ENCODE data around the gene SIRT5. TPM values are rescaled to one million over a fixed set of nuclear protein-coding genes. Genes with fewer than 3 reads are reported as not detected.

SIRT5 gene
- total RNA-seq, 1 experiment from 2014 or later: 14.3 TPM

GRCh38 chr6:13548500-13549210 lies 25.7 kb upstream of the SIRT5 start:
- no peaks in the 10 kb centered on the region; the same call in 1 of the 2 replicates for H3K27me3 Mint-ChIP-seq (ENCODE audit: low read depth)

More at GRCh38 chr6:13548500-13549210, 25.7 kb upstream of the SIRT5 start:
- H3K27me3 ChIP-seq (ENCODE audit: insufficient read depth, low read length): no peaks in the 10 kb centered on the region
- no peak overlapping the region for H4K5ac ChIP-seq (ENCODE audit: insufficient read length, low read depth, low read length)
- no peaks in the 10 kb centered on the region for H4K20me1 ChIP-seq (ENCODE audit: control insufficient read depth, insufficient read depth, insufficient read length)
- peak; percentile 49 for DNase-seq
- no peak overlapping the region for H4K91ac ChIP-seq (ENCODE audit: insufficient read length, low read depth, low read length)
- no peak overlapping the region for H2AK5ac ChIP-seq (ENCODE audit: insufficient read length, low read length)
- no peak overlapping the region for H3T11ph ChIP-seq (ENCODE audit: low read length)
- no peak overlapping the region for H3K9ac ChIP-seq (ENCODE audit: extremely low read depth, insufficient read length, low read length)
- H3K4ac ChIP-seq (ENCODE audit: low read depth, low read length): no peak overlapping the region
- H2BK20ac ChIP-seq (ENCODE audit: low read depth, low read length, poor library complexity, severe bottlenecking): no peak overlapping the region
- H3K56ac ChIP-seq (ENCODE audit: insufficient read length, low read depth, low read length): no peak overlapping the region
- Mint-ChIP-seq H3K4me1 (peaks cover 45 to 50% of the 10 kb centered on the region in 2 experiments), H3K9me3 (peaks cover 7 to 10% of the 10 kb centered on the region in 2 experiments), H3K4me3 (no peak overlapping the region), H3K27ac (no peak overlapping the region), H3K36me3 (ENCODE audit: insufficient read depth in 1 of 3, low read depth in 3 of 3) (peaks cover 0 to 12% (median 2%) of the 10 kb centered on the region in 3 experiments; a peak in 2 of 7 replicates)
- peak overlapping the region; percentile 37 for H2AFZ ChIP-seq (ENCODE audit: low read length)
- no peaks in the 10 kb centered on the region for H3K79me2 ChIP-seq (ENCODE audit: insufficient read depth, low read length)
- H2BK12ac ChIP-seq (ENCODE audit: insufficient read length, low read depth, low read length): no peak overlapping the region
- no peak overlapping the region for H3K14ac ChIP-seq (ENCODE audit: insufficient read depth, low read length)
- no peak overlapping the region for H4K8ac ChIP-seq (replicated peaks; ENCODE audit: insufficient read length, low read depth, low read length)
- no CpG with 5 or more reads among the region's 4 CpGs for WGBS (ENCODE audit: extremely low coverage, insufficient read length, low lambda C conversion rate)
- H3K18ac ChIP-seq (ENCODE audit: insufficient read length, low read depth, low read length): no peak overlapping the region
- no peaks in the 10 kb centered on the region for H3K9me3 ChIP-seq (ENCODE audit: control insufficient read depth, low read depth, low read length)
- H3K23ac ChIP-seq (ENCODE audit: insufficient read length, low read depth, low read length): no peak overlapping the region
- H2BK120ac ChIP-seq (ENCODE audit: low read depth, low read length, poor library complexity, severe bottlenecking): no peak overlapping the region
- H2BK5ac ChIP-seq (ENCODE audit: insufficient read length, low read length): no peak overlapping the region
- no peaks in the 10 kb centered on the region for H3K79me1 ChIP-seq (ENCODE audit: insufficient read depth, low read depth, low read length, poor library complexity, severe bottlenecking)
- TF ChIP-seq, protein P1, sequence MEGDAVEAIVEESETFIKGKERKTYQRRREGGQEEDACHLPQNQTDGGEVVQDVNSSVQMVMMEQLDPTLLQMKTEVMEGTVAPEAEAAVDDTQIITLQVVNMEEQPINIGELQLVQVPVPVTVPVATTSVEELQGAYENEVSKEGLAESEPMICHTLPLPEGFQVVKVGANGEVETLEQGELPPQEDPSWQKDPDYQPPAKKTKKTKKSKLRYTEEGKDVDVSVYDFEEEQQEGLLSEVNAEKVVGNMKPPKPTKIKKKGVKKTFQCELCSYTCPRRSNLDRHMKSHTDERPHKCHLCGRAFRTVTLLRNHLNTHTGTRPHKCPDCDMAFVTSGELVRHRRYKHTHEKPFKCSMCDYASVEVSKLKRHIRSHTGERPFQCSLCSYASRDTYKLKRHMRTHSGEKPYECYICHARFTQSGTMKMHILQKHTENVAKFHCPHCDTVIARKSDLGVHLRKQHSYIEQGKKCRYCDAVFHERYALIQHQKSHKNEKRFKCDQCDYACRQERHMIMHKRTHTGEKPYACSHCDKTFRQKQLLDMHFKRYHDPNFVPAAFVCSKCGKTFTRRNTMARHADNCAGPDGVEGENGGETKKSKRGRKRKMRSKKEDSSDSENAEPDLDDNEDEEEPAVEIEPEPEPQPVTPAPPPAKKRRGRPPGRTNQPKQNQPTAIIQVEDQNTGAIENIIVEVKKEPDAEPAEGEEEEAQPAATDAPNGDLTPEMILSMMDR (conservative IDR thresholded peaks at IDR 0.05): no peak
- no peaks in the 10 kb centered on the region for H3K23me2 ChIP-seq (ENCODE audit: insufficient read length, low read depth, low read length, poor library complexity, severe bottlenecking)
- H3K4me1 ChIP-seq (ENCODE audit: insufficient read depth, low read length): peaks cover 3% of the 10 kb centered on the region; the same call in 1 of the 2 replicates
- H2BK15ac ChIP-seq (ENCODE audit: low read depth, low read length): no peak overlapping the region
- no peak overlapping the region for H3K4me2 ChIP-seq (ENCODE audit: insufficient read depth, insufficient read length, low read length)
- H3K27ac ChIP-seq (ENCODE audit: insufficient read length, low read depth, low read length): no peak overlapping the region
